ENCODE measurements around the gene GTF2B.
"Not testable (repeated sequence)": the region's sequence is repeated elsewhere in the genome, so short reads cannot be mapped to it uniquely, and the experiment has no call there.

Gene GTF2B, protein sequence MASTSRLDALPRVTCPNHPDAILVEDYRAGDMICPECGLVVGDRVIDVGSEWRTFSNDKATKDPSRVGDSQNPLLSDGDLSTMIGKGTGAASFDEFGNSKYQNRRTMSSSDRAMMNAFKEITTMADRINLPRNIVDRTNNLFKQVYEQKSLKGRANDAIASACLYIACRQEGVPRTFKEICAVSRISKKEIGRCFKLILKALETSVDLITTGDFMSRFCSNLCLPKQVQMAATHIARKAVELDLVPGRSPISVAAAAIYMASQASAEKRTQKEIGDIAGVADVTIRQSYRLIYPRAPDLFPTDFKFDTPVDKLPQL

DNA sequence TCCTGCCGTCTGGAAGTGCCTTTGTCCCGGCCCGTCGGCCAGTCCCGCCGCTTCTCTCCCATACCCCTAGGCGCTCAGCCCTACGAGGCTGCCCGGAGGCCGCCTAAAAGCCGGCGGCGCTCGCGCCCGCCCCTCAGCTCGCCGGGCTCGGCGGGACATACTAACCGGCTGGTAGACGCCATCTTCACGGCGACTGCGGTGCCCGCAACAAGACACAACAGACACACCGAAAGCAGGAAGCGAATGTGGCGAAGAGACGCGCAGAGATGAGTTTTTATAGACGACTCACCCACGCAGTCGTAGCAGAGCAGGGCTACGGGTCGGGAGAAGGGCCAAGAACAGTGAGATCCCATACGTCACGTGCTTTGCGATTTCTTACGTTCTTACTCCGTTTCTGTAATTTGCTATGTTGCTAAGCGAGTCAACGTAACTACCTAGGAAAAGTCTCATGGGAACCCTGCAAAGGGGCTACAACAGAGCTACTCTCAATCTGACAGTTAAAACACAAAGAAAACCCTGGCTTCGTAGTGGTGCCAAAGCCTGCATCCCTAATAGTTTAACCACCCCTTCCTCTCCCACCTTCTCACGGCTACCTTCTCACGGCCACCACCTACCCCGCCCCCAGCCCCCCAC is at the start of gene GTF2B:
TSS of gene GTF2B (minus strand) at position 250 of the 633 bp plus-strand sequence. CDS start at position 182, 68 bp downstream.
- peak; percentile 97 for DNase-seq

DNA sequence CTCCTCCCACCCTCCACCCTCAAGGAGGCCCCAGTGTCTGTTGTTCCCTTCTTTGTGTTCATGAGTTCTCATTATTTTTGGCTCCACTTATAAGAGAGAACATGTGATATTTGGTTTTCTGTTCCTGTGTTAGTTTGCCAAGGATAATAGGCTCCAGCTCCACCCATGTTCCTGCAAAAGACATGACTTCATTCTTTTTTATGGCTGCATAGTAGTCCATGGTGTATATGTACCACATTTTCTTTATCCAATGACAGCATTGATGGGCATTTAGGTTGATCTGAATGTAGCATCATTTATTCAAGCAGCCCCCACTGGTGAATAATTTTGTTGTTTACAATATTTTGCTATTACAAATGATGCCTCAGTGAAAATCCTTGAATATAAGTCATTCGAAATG is 47.2 kb upstream of the GTF2B start:
- DNase-seq, result not testable (repeated sequence)

DNA sequence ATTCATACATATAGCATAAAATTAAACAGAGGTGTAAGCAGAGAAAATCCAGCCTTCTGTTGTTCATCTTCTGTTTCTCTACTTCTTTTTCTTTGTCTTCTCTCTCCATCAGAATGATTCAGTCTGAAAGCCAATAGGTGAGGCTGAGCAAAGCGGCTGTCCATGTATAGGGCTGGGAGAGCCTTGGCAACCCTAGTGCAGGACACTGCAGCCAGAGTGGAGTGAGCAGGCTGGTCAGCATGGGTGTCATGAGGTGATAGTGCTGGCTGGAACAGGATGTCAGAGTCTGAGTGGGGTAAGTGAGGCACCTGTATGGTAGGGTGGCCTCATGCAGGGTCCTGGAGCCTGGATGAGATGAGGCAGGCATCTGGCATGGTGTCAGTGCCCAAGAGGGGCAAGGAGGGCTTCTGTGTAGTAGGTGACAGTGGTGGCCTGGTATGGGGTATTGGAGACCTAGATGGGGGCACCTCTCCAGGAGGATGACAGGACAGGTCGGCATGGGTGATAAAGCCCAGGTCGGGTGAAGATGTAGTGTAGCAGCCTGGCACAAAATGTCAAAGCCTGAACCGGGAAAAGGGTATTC is 45.5 kb upstream of the GTF2B start:
- DNase-seq, result no peak

DNA sequence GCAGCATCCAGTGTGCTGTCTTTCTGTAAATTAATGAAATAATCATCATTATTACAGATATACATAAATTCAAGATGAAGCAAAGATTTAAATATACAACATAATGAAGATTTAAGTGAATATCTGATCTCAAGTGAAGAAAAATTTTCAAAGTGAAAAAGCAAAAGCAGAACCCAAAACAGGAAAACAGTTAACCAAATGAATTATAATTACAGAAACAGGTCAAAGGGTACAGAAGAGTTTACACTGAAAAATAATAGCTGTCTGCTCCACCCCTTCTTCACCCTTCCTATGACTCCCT is 44.8 kb upstream of the GTF2B start:
- no peak for DNase-seq

DNA sequence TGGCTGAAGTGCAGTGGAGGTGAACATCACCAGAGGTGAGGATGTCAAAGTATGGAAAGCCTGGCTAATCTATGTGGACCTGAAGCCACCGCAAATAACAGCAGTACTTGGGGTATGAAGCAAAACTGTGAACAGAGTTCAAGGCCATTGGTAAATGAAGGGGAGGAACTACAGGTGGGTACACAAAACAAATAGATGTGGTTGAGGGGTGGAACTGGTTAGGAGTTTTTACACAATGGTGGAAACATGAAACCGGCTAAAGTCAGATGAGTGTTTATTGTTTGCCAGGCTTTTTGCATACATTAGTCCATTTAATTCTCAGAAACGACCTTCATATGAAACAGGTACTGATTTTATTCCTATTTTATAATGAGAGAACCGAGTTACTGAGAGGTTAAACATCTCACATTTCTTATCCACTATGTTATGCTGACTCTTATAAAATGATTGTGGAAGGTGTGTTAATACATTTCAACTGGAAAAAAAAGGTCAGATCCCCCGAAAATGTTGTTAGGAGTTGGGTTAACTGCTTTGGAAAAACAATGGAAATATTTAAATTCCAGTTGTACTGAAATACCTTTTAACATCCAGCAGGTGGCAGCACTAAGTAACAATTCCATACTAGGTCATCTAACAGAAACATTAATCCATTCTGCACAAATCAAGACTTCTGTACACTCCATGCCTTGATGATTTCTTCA is 44.3 kb upstream of the GTF2B start:
- DNase-seq, result peak in 1 of 2 donors; percentile 45

DNA sequence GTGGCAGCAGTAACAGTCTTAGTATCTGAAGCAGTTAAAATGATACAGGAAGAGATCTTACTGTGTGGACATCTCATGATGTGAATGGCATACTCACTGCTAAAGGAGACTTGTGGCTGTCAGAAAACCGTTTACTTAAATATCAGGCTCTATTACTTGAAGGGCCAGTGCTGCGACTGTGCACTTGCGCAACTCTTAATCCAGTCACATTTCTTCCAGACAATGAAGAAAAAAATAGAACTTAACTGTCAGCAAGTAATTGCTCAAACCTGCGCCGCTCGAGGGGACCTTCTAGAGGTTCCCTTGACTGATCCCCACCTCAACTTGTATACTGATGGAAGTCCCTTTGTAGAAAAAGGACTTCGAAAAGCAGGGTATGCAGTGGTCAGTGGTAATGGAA is 38.8 kb upstream of the GTF2B start:
- not testable (repeated sequence) for DNase-seq

DNA sequence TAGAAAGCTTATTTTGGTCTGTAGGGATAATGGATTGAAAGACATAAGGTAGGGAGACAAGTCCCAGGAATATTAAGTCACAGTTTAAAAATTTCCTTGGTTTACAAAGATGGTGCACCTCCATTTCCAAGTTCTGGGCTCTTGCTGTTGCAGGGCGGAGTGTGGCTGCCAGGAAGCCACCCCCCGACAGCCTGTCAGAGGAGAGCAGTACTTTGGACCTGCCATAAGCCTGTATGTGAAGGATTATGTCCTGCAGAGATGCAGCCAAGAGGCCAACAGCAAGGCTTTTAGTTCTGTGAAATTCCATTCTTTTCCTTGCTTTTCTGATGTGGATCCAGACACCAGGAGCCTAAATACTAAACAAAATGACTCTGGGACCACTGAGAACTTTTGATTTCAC is 31.9 kb upstream of the GTF2B start:
- no peak for DNase-seq

DNA sequence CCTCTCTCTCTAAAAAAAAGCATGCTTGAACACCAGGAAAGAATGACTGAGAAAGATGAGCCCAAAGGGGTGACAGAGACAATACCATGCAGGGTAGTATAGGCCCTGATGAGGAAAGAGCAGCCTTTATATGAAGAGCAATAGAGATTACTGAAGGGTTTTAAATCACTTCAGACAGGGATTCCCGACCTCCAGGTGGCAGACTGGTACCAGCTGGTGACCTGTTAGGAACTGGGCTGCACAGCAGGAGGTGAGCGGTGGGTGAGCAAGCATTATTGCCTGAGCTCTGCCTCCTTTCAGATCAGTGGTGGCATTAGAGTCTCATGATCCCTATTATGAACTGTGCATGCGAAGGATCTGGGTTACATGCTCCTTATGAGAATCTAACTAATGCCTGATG is 30.8 kb upstream of the GTF2B start:
- no peak for DNase-seq

DNA sequence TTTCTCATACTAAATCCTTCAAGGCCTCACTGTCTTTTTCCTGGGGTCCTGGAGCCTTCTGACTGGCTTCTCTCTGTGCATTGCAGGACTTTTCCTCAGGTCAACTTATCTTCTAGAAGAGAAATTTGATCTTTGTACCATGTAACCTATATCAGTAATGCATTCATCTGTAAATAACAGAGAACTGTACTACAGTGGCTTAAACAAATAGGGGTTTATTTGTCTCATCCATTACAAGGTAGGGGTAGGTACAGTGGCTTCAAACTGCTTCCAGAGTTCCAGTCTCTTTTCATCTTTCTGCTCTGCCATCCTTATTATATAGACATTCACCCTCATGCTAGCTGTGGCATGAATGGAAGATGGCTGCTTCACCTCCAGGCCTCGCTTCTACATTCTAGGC is 29.5 kb upstream of the GTF2B start:
- DNase-seq, result no peak

DNA sequence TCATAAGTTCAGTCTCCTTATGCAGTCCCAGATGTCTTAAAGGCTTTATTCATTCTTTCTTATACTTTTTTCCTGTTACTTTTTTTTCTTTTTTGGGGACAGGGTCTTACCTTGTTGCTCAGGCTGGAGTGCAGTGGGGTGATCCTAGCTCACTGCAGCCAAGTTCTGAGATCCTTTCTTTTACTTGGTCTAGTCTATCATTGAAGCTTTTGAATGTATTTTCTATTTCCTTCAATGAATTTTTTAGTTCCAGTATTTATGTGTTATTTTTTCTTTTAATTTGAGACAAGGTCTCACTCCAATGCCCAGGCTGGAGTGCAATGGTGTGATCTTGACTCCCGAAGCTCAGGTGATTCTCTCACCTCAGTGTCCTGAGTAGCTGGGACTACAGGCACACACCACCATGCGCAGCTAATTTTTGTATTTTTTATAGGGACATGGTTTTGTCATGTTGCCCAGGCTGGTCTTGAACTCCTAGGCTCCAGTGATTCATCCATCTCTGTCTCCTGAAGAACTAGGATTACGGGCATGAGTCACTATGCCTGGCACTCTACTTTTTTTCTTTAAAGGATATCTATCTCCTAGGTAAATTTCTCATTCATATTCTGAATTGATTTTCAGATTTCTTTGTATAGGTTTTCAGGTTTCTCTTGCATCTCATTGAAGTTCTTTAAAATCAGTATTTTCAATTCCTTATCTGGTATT is 26.1 kb upstream of the GTF2B start:
- DNase-seq, result no peak

DNA sequence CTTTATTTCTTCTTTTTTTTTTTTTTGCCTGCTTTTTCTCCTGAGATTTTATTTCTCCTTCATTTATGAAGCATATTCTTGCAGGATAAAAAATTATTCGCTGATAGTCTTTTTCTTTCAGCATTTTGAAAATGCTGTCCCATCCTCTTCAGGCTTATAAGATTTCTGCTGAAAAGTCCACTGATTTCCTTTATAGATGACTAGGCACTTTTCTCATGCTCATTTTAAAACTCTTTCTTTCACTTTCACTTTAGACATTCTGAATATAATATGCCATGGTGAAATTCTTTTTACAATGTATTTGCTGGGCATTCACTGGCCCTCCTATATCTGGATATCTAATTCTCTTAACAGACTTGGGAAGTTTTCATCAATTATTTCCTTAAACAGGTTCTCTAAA is 25.5 kb upstream of the GTF2B start:
- no peak for DNase-seq

DNA sequence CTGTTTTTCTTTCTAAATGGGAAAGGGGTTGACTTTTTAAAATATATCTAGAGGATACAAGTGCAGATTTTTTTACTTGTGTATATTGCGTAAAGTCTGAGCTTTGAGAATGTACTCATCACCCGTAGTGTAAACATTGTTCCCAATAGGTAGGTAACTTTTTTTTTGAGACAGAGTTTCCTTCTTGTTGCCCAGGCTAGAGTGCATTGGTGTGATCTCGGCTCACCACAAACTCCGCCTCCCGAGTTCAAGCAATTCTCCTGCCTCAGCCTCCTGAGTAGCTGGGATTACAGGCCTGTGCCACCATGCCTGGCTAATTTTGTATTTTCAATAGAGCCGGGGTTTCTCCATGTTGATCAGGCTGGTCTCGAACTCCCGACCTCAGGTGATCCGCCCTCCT is 20.4 kb upstream of the GTF2B start:
- not testable (repeated sequence) for DNase-seq

DNA sequence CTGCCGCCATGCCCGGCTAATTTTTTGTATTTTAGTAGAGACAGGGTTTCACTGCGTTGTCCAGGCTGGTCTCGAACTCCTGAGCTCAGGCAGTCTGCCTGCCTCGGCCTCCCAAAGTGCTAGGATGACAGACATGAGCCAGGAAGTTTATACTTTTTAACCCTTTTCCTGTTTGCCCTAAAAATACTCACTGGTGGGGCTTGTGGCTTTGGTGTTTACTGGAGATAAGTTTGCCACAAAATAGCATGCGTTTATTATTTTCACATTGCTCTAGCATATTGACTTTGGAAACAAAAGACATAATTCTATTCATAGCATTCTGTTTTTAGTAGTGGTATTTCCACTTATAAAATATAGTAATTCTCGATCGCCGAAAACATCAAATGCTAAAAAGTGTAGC is 19.8 kb upstream of the GTF2B start:
- no peak for DNase-seq

DNA sequence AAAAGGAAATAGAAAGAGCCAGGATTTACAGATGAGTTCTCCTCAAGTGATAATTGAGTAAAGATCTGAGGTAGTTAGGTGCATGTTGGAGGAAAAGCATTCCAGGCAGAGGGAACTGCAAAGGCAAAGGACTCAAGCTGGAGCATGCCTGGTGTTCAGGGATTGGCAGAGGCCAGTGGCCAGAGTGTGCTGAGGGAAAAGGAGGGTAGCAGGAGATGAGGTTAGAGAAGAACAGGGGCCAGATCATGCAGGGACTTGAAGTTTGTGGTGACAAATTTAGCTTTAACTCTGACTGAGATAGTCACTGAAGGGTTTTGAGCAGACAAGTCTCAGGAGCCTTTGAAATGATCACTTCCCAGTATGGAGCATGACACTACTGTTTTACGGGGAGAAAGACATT is 19.0 kb upstream of the GTF2B start:
- DNase-seq, result no peak

DNA sequence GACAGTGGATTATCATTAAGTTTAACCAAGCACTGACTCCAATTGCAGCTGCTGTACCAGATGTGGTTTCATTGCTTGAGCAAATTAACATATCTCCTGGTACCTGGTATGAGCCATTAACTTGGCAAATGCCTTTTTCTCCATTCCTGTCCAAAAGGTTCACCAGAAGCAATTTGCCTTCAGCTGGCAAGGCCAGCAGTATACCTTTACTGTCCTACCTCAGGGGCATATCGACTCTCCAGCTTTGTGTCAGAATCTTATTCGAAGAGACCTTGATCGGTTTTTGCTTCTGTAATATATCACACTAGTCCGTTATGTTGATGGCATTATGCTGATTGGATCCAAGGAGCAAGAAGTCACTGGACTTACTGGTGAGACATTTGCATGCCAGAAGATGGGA is 9.5 kb upstream of the GTF2B start:
- no peak for DNase-seq

DNA sequence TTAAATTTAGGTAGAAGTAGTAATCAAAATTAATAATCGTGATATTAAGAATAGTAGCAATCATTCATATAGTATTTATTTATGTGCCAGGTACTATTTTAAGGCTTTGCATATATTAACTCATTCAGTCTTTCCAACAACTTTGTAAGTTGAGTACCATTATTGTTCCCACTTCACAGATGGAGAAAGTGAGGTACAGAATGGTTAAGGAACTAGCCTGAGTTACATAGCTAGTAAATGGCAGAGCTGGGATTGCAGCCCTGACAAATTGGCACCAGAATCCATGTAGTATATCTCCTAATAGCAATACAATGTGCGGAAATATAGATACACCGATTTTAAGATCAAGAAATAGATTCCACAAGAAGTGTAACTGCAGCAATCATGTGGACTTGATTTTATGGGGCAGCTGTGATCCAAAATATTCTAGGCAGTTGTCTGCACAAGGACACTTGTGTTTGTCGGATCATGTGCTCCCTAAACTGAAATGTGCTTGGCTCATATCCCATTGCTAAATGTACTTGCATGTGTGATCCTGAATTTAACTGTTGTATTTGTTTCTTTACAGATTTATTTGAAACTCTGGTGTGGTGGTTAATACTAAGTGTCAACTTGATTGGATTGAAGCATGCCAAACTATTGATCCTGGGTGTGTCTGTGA is 5.8 kb upstream of the GTF2B start:
- DNase-seq, result no peak

DNA sequence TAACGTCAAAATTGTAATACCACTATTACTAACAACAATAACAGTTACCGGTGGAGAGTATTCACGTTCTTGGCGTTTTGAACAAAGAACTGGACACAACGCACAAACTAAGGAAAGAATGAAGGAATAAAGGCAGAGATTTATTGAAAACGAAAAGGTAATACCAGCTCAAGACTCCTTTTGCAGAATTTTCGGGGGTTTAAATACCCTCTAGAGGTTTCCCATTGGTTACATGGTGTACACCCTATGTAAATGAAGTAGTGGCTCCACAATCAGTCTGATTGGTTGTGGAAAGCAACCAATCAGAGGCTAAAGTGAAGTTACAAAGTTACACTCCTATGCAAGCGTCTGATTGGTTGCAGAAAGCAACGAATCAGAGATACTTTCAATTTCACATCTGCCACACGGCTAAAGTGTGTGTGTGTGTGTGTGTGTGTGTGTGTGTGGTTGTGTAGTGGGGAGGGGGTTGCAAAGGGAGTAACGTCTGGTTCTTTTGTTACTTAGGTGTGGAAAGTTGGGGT is 1.1 kb upstream of the GTF2B start:
- peak; percentile 31 to 61 for DNase-seq

DNA sequence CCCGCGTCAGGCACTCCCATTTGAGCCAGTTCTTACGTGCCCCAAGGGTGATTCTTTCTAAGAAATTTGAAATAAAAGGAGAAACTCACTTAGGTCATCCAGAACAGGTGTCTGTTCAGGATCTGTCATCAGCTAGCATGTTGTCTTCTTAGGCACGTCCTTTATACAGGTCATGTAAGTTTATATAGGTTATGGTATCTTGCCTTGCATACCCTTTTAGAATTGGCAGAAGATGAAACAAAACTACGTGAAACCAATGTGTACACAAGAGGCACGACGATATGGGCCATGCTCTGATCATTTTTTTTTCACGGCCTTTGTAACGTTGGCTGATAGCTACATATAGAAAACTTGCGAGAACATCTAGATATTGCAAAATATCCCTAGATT is 579 bp upstream of the GTF2B start:
- no peak for DNase-seq

DNA sequence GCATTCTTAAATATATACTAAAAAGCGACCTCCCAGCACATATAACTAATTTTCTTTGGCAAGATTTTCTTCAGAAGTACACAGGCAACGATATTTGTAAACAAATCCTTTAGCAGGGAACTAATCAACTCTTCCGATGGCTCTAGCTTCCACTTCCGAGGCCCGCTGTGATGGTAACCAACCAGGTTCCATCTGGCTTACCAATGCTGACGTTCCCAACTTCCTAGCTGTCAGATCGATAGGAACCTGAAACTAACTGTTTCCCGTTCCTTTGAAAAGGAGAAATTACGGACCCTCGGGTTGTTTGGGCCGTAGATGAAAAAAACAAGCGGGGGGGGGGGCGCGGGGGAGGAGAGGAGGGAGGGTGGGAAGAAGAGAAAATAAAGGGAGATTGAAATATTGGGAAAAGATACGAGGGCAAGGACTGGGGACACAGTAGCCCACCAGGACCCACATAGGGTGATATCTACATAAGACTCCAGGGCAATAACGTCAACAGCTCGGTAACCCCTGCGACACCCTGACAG is 513 bp downstream of the GTF2B start:
- DNase-seq, result peak in 1 of 2 donors; percentile 42

DNA sequence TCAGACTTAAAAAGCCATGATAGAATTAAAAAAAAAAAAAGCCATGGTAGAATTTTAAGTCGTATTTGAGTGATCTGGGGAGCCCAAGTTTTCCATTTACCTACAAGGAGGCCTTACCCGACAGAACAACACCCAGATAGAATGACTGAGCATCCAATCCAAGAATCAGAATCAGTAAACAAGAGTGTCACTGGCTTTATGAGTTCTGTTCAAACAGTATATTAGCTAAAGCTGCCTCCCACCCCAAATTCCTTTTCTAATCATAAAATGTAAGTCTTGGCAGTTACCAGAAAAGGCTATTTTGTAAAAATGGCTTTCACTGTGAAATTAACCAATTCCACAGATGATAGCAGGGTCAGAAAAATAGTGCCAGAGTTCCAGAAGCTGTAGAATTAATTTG is 1.2 kb downstream of the GTF2B start:
- DNase-seq, result no peak

DNA sequence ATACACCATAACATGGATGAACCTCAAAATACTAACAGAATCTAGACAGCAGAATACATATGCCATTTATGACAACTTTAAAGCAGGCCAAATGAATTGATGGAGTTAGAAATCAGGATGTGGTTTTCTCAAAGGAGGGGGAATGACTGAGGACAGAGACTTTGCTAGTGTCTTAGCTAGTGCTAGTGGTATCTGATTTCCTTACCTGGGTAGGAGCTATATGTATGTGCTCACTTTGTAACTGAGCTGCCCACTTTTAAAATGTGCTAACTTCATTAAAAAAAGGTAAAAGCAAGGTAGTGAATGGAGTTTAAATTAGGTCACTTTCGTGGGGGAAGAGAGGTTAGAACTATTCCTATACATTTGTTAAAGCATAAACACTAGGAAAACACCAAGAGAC is 2.6 kb downstream of the GTF2B start:
- peak in 1 of 2 donors; percentile 56 for DNase-seq

DNA sequence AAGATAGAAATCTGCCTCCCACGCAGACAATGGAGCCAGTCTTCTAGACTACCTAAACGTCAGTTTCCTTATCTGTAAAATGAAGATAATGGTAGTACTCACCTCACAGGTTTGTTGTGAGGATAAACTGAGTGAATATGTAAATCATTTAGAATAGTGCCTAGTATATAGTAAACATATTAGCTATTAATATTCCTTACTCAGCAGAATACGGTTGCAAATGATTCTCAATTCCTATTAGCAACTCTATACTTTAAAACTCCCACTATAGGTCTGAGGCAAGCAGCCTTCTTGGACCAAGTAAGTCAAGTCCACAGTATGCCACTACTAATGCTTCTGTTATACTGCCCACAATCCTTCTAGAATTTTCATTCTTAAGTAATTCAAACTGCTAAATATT is 5.4 kb downstream of the GTF2B start:
- no peak for DNase-seq
